Activated CD8-positive, alpha-beta memory T cell treated with anti-CD3 and anti-CD28 coated beads, Interleukin-2, amount 50 U/mL, for 48 hours (primary cell): ENCODE results near the gene FGGY.
"Not testable (repeated sequence)": the region's sequence is repeated elsewhere in the genome, so short reads cannot be mapped to it uniquely, and the experiment has no call there.

Experiments
- DNase-seq: peaks from one replicate; pipeline ENCODE4 v3.0.0-alpha.2; 2020

Gene FGGY

DNA sequence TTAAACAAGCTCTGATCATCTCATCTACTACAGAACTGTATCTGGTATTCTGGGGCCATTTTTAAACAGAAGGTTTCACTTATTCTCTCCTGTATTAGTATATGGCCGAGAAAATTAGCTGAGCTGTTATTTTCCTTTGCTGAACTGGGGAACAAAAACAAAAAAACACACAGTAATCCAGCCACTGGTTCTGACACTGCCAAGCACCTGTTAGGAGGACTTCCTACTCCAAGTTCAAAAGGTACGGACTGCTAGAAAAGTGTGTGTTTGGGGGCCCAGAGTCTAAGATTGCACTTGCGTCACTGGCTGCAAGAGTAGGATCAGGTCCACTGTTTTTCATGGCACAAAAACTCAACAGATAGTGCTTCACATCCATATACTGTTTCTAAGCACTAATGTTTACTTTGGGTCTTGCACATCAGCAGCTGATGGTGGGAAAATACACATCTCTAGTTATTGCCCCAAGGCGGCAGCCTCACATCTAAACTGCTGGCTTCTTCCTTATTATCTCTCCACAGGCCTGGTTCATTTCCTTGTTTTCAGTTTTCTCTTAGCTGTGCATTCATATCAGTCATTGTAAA is 226.1 kb downstream of the FGGY start:
- no peak for DNase-seq

DNA sequence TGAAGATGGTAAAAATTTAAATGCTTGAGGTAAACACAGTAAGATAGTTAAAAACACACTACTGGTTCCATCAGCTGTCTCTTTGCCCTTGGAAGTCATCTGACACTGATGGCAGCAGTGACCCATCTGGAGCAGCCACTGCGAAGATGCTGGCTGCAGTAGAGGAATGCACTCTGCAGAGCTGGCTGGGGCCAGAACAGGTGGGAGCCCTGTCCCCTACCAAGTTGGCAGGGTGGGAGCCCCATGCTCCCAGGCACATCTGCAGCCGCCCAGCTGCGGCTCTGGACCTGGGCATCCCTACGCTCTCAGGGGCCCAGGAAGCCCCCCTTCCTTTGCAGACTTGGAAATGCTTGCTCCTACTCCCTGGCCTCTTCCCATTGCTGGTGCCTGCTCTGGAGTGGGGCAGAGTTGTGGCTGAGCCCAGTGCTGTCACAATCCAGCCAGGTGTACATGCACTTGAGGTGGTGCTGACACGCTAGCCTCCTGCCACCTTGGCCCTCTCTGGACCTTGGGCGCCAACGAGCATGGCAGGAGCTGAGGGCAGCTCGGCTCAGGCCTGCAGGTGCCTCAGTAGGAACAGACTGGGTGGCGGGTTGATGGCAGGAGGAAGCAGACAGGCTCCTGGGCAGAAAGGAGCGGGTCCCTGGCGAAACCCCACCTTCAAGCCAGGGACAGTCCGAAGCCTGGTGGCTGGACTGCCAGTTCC is 227.0 kb downstream of the FGGY start:
- DNase-seq, result no peak

DNA sequence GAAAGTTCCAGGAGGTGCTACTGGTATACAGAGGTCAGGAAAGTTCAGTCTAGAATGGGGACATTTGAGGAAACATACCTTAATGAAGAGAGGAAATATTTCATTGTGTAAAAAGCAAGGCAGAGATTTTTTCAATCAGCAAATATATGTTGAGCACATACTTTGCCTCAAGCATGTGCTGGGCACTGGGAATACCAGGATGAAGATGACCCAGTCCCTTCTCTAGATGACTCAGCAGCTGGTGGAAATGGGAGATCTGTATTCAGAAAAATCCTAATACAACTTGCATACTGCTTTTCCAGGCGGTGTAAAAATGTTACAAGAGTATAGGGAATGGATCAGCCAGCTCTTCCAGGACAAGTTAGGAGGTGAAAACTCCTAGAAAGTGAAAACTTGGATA is 229.3 kb downstream of the FGGY start:
- no peak for DNase-seq

DNA sequence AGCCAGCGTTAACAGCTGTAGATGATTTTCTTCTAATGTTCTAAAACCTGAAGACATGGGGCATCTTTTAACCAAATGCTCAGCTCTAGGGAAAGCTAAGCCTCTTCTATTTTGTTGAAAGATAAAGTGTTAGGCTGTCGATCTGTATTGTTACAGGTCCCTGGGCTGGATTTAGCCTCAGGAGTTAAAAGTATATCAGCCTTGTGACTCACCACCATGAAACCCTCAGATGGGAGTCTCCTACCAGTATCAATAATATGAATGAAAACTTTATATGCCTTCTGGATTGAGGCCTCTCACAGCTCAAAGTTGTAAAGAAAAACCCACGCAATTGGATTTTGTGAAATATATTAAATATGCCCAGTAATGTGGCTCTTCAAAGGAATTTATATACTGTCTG is 231.6 kb downstream of the FGGY start:
- no peak for DNase-seq

DNA sequence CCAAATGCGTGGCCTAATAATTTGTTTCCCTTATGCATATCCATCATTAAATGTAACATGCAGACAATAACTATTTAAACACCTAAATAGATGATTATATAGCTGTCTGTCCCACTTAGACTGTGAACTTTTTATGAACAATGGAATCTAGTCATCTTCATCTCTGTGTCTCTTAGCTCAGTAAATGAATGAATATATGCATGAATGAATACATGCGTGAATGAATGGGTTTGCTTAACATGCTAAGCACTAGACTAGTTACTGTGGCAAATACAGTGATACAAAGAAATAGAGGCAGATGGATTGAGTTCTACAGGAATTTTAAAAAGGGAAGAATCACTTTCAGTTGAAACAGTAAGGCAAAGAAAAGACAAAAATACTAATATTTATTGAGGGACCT is 232.0 kb downstream of the FGGY start:
- DNase-seq, result no peak

DNA sequence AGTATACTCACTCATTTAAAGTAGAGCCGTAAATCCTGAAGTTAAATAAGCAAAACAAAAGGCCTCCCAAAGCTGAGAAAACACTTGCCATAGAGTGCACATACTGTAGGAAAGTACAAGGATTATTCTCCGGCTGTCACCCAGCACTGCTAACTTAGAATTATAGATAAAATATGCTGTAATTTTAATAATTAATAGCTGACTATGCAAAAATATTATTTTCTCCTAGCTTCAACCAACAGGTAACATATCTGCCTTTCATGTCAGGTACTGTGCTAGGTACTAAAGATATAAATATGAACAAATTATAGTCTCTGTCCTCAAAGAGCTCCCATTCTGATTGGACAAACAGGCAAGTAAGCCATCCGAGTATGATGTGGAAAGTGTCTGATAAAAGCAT is 233.2 kb downstream of the FGGY start:
- no peak for DNase-seq

DNA sequence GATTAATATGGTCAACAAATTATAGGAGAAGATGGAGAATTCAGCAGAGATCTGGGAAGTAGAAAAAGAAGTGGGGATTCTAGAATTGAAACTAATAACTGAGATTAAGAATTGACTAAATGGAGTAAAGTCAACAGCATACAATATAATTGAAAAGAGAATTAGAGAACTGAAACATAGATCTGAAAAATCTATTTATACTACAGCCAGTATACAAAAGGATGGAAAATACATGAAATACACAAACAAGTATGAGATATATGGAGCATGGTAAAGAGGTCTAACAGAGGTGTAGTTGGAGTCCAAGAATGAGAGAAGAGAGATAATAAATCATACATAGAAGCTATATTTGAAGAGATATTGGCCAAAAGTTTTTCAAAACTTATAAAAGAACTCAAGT is 235.2 kb downstream of the FGGY start:
- DNase-seq, result no peak

DNA sequence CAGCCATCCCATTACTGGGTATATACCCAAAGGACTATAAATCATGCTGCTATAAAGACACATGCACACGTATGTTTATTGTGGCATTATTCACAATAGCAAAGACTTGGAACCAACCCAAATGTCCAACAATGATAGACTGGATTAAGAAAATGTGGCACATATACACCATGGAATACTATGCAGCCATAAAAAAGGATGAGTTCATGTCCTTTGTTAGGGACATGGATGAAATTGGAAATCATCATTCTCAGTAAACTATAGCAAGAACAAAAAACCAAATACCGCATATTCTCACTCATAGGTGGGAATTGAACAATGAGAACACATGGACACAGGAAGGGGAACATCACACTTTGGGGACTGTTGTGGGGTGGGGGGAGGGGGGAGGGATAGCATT is 241.6 kb downstream of the FGGY start:
- DNase-seq, result not testable (repeated sequence)

DNA sequence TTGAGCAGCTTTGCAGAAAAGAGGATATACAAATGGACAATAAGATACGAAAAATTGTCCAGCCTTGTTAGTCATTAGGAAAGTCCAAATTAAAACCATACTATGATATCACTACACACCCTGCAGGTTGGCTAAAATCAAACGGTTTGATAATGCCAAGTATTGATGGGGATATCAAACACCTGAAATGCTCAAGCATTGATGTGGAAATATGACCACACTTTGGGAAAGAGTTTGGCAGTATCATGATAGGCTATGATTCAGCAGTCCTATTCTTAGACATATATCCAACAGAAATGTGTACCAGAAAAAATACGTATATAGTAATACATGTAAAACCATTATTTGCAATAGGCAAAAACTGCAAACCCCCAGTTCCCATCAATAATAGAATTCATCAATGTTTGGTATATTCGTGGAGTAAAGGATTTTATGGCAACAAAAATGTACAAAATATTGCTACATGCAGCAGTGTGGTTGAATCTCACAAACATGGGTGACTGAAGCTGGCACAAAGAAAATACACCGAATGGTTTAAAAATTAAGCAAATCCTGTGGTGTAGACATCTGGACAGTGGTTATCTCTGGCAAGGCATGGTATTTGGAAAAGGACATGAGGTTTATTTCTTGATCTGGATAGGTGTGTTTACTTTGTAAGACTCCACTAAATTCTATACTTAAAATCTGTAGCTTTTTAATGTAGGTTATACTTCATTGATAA is 243.2 kb downstream of the FGGY start:
- DNase-seq, result no peak

DNA sequence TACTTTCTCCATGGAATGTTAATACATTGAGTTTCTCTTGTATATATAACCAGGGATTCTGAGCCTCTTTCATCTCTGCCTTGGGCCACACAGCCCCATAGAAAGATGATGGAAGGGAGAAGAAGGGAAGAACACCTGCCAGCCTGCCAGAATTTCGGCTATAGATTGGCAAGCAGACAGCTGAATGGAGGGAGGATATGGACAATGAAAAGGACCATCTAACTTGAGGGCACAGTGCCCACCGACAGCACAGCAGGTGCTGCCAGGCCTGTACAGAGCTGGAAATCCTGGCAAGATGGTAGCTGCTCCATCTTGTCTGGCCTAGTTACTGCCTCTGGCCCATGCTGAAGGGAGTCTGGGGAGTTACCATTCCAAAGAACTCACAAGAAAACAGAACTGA is 244.3 kb downstream of the FGGY start:
- DNase-seq, result no peak

DNA sequence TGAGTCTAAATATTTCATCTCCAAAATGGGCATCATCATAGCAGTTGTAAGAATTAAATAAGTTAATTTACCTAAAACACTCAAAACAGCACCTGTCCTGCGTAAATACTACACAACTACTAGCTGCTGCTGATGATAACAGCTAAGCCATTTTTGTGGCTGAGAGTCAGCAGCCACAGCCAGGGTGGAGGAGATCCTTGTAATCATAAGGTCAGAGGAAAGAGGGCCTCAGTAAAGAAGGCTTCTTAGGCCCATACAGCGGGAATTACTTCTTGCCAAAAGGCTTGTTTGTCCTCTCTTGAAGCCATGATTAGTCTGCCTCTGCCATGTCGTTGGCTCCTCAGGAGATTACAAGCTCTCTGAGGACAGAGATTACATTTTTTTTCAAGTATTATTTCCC is 245.0 kb downstream of the FGGY start:
- no peak for DNase-seq

DNA sequence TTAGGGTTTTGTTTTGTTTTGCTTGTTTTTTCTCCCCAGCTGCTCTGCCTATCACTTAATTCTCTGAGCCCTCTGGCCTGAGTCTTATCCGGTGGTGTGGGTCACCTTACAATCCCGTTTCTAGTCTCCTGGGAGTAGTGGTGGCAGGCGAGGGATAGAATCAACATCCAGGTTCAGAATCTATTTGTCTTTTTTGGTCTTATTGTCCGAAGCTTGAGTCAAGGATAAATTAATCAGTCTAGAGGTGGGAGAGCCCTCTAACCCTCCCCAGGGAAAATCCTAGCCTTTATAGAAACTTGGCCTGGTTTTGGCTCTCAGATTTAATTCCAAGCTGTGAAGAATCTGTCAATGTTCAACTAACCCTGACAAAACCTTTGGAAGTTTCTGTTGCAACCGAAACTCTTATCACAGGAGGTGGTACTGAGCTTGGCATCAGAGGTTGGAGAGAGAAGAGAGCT is 246.3 kb downstream of the FGGY start:
- DNase-seq, result no peak

DNA sequence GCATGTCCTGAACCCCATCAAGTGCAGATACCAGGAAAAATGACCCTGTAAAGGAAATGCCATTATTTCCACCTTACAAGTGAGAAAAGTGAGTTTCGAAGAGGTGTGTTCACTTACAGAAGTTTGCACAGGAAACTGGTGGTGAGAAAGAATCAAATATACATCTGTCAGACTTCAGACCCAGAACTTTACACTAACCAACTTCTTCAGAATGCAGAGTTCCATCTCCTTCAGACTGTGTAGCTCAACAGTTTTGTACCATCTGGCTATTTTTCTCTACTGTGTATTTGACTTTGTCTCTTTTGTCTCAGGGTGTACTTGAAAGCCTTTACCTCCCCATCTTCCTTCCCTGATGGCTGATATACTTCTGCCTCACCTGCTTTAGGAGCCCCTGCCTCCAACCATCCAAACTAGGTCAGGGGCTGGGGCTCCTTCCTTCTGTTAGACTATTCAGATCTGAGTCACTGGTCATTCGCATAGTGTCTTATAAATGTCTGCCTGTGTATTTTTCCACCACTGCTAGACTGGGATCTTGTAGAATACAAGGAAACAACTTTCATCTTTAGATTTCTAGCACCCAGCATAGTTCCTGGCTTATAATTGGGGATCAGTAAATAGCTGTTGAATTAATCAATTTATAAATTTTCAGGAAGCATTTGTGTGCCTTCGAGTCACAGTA is 247.9 kb downstream of the FGGY start:
- DNase-seq, result no peak

DNA sequence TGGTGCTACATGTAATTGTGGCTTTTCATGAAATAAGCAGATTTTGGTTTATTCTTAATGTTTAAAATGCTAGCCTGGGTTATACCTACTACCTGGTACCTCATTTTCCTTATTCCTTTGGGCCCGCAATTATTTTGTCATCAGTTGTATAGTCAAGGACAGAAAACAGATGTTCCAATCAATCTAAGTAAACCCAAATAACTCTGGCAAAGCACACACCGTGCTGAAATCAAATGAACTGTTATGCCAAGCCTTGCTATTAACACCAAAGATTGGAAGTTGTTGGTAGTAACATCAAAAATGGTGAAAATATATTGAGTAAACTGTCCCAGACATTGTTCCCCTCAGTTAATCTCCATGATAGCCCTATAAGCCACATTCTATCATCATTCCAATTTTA is 248.9 kb downstream of the FGGY start:
- DNase-seq, result no peak

DNA sequence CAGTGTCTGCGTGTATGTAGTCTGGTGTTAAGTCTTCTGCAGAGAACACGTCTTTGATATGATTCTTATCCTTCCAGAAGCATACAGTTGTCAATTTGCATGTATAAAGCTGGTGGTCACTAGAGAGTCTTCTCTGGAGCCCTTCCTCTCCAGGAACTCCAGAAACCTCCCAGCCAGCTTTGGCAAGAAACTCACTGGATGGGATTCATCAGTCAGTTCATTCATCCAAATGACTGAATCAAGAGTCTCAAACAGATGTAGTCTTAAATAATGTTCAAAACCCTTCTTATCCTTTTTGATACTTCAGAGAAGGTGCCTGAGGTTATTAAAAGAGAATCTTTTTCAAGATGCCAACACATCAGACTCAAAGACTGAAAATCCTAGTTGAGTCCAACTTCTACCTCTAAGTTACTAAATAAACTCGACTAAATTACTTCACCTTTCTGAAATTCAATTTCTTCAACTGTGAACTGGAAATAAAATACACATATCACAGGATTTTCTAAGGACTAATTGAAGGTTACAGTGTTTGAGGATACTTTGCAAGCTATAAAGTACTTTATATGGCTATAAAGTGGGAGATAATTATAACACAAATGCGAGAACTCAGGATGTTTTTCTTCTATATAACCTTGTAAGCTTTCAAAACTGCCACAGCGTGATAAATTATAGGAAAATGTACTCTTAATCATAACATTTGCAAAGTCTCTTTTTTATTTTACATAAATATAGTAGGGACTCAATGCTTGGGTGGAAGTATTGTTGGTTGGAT is 252.4 kb downstream of the FGGY start:
- DNase-seq, result no peak

DNA sequence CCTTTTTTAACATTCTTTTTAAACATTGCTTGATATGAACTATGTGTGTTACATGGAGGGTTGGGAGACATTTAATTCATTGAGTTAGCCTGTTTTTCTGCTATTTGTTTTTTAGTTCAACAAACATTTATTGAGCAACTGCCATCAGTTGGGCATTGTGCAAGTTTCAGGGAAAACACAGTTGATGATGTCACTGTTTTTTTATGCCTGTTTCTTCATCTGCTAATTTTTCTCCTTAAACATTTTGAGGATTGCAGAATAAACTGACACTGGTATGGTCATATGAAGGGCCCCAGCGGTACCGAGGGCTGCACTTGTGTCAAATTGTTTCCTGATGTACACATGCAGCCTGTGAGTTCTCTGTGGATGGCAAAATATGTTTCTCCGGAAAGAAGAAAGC is 253.0 kb downstream of the FGGY start:
- no peak for DNase-seq

DNA sequence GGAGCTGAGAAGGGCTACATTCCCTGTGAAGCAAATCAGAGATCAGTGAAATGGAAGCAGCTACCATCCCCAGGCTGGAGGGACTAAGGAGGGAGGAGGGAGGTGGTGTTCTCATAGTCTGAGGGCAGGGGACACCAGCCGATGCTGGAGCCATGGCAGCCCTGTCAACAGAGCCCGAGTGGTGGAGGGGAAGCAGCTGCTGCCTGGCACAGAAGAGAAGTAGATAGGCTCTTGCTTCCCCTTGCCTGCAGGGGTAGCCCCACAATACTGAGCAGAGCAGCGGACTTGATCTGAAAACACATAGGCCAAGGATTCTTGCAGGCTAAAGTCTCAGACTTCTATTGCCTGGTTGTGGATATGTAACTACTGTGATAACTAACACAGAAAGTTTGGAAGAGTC is 255.1 kb downstream of the FGGY start:
- no peak for DNase-seq

DNA sequence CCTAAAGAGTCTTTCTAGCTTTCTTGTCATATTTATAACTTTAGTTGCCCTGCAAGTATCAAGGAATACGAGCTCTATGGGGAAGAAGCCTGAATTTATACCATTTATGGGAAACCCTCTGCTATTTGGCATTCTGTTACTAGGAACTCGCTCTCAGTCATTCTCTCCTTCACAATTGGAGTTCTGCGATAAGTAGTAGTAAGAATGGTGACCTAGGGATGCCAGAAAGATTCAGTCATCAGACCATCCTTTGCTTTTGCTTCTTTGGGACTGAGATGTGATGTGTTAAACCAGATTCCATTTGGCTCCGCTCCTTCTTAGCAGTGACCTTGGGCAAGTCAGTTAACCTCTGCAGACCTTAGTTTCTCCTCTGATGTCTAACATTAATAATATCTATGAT is 256.5 kb downstream of the FGGY start:
- DNase-seq, result no peak

DNA sequence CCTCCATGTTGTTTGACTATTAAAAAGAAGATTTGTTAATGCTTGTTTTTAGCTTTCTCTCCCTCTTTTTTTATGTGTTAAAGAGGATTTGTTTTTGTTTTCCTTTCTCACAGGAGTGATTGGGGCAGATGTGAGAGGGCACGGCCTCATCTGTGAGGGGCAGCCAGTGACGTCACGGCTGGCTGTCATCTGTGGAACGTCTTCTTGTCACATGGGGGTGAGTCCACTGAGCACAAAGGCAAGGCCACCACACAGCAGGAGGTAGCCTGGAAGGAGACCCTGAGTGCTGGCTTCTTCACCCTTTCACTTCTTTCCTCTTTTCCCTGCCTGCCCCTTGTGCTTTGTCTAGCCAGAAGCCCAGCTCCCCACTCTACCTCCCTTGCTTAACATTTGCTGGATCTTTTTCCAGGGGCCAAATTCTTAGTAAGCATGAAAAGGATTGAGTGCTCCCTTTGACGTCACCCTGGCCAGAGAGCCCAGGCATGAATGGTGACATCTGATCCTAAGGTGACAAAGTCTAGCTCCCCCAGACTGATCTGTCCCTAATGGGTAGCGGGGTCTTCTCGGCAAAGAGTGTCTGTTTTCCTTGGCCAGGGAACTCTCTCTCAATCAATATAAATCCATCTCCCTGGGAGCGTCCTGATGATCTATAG is 257.2 kb downstream of the FGGY start:
- no peak for DNase-seq

DNA sequence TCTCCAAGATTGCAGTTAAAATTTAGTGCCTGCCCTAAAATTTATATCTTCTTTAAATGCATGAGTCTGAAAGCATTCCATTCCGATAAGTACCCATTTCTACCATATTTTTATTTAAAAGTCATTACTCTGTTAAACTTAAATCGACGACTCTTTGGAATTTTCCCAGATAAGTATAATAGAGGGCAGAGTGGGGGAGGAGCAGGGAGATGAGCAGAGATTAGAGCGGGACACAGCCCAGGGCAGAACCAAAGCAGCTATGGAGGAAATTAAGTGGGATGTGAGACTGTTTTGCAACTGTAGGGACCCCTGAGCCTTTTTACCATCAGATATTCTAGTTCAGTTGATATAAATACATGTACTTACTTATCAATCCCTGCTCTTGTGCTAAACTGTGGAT is 257.9 kb downstream of the FGGY start:
- no peak for DNase-seq

DNA sequence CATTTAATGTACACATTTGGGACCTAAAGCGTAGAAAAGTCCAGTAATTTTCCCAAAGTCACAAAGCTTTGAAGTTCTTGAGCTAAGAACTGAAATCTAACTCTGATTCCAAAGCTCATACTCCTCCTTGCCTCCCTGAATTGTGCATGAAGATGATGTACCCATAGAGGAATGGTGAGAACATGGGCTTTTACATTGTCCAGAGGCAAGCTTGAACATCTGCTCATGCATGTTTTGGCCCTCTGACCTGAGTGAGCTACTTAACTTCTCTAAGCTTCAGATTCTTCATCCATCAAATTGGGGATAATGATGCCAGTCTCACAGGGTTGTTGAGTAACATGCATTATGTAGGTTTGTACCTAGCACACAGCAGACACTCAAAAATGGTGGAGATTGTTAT is 259.5 kb downstream of the FGGY start:
- no peak for DNase-seq

DNA sequence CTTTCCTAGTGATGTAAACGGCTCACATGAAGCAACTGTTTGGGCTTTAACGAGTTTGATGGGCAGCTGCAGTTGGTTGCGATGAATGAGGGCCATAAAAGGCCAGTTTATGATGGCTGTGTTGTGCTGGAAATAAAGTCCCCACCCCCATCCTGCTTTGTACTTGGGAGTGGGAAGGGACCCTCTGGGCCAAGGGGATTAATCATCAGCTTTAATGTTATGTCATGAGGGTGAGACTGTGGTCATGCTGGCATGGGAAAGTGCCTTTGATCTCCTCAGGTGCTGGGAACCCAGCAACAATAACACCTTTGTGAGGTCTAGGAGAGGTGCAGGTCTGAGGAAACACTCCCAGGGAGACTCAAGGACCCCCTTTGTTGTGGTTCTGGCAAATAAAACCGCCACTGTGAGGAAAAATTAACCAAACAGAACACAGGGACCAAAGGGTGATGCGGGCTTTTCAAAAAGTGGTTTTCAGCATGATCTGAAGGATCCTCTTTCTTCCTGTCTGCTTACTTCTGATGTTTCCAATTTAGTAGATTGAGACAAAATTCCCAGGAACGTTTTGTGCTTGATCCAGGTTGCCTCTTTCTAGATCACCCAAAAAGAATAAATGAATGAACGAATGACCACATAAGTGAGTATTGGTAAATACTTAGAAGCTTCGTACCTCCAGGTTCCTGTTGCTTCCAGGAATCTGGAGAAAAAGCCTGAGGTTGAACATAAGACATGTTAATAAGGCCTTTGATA is 260.1 kb downstream of the FGGY start:
- no peak for DNase-seq
